Measurements from ENCODE around the gene OSBP2.

DNA sequence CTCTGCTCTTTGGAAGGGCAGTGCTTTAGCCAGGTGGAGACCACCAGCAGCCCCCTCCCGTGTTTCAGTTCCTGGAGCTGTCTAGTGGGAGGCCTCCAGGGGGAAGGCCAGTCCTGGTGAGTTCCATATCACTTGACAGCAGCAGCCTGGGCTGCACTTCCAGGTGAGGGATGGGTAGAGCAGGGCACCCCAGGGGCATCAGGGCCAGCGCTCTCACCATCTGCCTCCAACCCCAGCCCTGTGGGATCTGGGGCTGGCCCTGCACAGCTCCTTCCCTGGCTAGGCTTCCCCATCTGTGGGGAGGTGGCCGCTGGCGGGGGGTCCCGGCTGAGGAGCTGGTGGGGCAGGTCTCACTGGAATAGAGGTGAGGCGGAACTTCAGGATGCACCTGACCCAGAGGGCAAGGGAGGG lies 213.4 kb downstream of the OSBP2 start:
- TF ChIP-seq, protein P1, sequence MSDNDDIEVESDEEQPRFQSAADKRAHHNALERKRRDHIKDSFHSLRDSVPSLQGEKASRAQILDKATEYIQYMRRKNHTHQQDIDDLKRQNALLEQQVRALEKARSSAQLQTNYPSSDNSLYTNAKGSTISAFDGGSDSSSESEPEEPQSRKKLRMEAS (IDR thresholded peaks at IDR 0.05): no peak
- TF ChIP-seq TAF1 (IDR thresholded peaks at IDR 0.05; ENCODE audit: low read depth): no peak
- no peak for TF ChIP-seq EP300 (IDR thresholded peaks at IDR 0.05; ENCODE audit: borderline replicate concordance)
- no peak for TF ChIP-seq RAD21 (IDR thresholded peaks at IDR 0.05; ENCODE audit: low read depth)
- TF ChIP-seq YY1 (IDR thresholded peaks at IDR 0.05; ENCODE audit: low read depth): no peak
- no peak for TF ChIP-seq ZBTB7A (IDR thresholded peaks at IDR 0.05; ENCODE audit: low read depth)
- no peak for TF ChIP-seq NFIC (IDR thresholded peaks at IDR 0.05)
- TF ChIP-seq, protein P2, sequence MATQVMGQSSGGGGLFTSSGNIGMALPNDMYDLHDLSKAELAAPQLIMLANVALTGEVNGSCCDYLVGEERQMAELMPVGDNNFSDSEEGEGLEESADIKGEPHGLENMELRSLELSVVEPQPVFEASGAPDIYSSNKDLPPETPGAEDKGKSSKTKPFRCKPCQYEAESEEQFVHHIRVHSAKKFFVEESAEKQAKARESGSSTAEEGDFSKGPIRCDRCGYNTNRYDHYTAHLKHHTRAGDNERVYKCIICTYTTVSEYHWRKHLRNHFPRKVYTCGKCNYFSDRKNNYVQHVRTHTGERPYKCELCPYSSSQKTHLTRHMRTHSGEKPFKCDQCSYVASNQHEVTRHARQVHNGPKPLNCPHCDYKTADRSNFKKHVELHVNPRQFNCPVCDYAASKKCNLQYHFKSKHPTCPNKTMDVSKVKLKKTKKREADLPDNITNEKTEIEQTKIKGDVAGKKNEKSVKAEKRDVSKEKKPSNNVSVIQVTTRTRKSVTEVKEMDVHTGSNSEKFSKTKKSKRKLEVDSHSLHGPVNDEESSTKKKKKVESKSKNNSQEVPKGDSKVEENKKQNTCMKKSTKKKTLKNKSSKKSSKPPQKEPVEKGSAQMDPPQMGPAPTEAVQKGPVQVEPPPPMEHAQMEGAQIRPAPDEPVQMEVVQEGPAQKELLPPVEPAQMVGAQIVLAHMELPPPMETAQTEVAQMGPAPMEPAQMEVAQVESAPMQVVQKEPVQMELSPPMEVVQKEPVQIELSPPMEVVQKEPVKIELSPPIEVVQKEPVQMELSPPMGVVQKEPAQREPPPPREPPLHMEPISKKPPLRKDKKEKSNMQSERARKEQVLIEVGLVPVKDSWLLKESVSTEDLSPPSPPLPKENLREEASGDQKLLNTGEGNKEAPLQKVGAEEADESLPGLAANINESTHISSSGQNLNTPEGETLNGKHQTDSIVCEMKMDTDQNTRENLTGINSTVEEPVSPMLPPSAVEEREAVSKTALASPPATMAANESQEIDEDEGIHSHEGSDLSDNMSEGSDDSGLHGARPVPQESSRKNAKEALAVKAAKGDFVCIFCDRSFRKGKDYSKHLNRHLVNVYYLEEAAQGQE (IDR thresholded peaks at IDR 0.05; ENCODE audit: low read depth): no peak

All from Ishikawa (cell line).